Uterus (tissue), 4 donors: Measurements from ENCODE around the gene GALNT18. TPM values are rescaled to one million over a fixed set of nuclear protein-coding genes. Genes with fewer than 3 reads are reported as not detected.

Experiments
- DNase-seq, 2 donors: peaks; one replicate each; pipeline ENCODE4 v3.0.0-alpha.2; 2019 to 2020
- H3K27ac ChIP-seq, 2 donors: fragments of 200-600 bp; sonication (generic); 1 replicate in 1 of 2; 2 replicates in 1 of 2; pipeline ENCODE4 v1.5.1; 2016 to 2018
- H3K27me3 ChIP-seq, 2 donors: fragments of 200-600 bp; sonication (generic); one replicate each; pipeline ENCODE4 v1.5.1; 2018 to 2019; ENCODE audit warnings: control low read depth in 1 of 2
- H3K36me3 ChIP-seq, 2 donors: fragments of 200-600 bp; sonication (generic); one replicate each; pipeline ENCODE4 v1.5.1; 2019; ENCODE audit warnings: control low read depth in 1 of 2
- H3K4me1 ChIP-seq, 2 donors: fragments of 200-600 bp; sonication (generic); one replicate each; pipeline ENCODE4 v1.5.1; 2018 to 2019; ENCODE audit warnings: control low read depth in 1 of 2
- H3K4me3 ChIP-seq, 2 donors: fragments of 200-600 bp; sonication (generic); 1 replicate in 1 of 2; 2 replicates in 1 of 2; pipeline ENCODE4 v1.5.1; 2018 to 2019; ENCODE audit warnings: mild to moderate bottlenecking in 1 of 2
- H3K9me3 ChIP-seq, 2 donors: fragments of 200-600 bp; sonication (generic); one replicate each; pipeline ENCODE4 v1.5.1; 2019; ENCODE audit warnings: control low read depth in 1 of 2
- POLR2A ChIP-seq, 2 donors: fragments of 450-650 bp; IDR thresholded peaks; one replicate each; pipeline ENCODE4 v1.6.1; 2016; ENCODE audit warnings: antibody characterized with exemption in 2 of 2, mild to moderate bottlenecking in 1 of 2, moderate library complexity in 1 of 2
- intact Hi-C: fragments of 100-400 bp; cut with DNase I; formaldehyde crosslinking; loops from one replicate; pipeline ENCODE4 v1.15.1; 2023; ENCODE audit warnings: low total_unique reads
- total RNA-seq, 4 donors: library from RNA; depleted of rRNA in 3 of 4; stranded (reverse); fragments of >200 nt in 3 of 4; gene quantifications; one replicate each; pipeline versions ENCODE4 v1.1.0 to v1.2.4, GENCODE V29; 2014 to 2023
- TF ChIP-seq, protein P1 (sequence below), 4 experiments: fragments of 200-600 bp in 2 of 4; fragments of 450-650 bp in 2 of 4; sonication (generic) in 2 of 4; IDR thresholded peaks; one replicate each; pipeline ENCODE4 v1.5.1; 2016 to 2019; ENCODE audit warnings: antibody characterized with exemption in 4 of 4, mild to moderate bottlenecking in 2 of 4, moderate library complexity in 1 of 4
- donor health status: DM: yes; HTN: yes; CAD: no.

Gene GALNT18
- total RNA-seq, 4 donors from 2014 or later, result 21.4 to 35.1 (median 27.3) TPM

DNA sequence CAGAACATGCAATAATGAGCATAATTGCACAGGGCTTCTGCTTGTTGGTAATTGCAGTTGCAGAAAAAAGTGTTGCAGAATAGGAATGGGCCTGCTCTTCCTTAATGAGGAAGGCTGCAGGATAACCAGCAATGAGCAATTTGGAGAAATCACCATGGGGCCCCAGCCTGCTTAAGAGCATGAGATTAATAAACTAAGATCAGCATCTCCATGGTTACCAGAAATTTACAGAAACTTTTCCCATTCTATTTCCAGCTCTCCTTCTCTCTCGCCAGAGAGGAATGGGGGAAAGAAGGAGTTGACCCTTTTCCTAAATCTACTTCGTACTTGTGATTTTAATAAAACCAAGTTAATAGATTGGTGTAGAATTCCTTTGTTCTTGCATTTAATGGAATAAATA lies 187.8 kb downstream of the GALNT18 start:
- no peaks in the 10 kb centered on the region for H3K36me3 ChIP-seq
- H3K27me3 ChIP-seq, result no peaks in the 10 kb centered on the region
- H3K4me3 ChIP-seq, result no peak overlapping the region
- TF ChIP-seq, protein P1, sequence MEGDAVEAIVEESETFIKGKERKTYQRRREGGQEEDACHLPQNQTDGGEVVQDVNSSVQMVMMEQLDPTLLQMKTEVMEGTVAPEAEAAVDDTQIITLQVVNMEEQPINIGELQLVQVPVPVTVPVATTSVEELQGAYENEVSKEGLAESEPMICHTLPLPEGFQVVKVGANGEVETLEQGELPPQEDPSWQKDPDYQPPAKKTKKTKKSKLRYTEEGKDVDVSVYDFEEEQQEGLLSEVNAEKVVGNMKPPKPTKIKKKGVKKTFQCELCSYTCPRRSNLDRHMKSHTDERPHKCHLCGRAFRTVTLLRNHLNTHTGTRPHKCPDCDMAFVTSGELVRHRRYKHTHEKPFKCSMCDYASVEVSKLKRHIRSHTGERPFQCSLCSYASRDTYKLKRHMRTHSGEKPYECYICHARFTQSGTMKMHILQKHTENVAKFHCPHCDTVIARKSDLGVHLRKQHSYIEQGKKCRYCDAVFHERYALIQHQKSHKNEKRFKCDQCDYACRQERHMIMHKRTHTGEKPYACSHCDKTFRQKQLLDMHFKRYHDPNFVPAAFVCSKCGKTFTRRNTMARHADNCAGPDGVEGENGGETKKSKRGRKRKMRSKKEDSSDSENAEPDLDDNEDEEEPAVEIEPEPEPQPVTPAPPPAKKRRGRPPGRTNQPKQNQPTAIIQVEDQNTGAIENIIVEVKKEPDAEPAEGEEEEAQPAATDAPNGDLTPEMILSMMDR (IDR thresholded peaks at IDR 0.05), result no peak
- TF ChIP-seq POLR2A (IDR thresholded peaks at IDR 0.05), result no peak
- H3K9me3 ChIP-seq, result no peaks in the 10 kb centered on the region
- DNase-seq, result no peak
- peaks cover 0 to 16% of the 10 kb centered on the region in 2 donors for H3K4me1 ChIP-seq
- H3K27ac ChIP-seq, result no peak overlapping the region
- intact Hi-C loops, result no loop called here

DNA sequence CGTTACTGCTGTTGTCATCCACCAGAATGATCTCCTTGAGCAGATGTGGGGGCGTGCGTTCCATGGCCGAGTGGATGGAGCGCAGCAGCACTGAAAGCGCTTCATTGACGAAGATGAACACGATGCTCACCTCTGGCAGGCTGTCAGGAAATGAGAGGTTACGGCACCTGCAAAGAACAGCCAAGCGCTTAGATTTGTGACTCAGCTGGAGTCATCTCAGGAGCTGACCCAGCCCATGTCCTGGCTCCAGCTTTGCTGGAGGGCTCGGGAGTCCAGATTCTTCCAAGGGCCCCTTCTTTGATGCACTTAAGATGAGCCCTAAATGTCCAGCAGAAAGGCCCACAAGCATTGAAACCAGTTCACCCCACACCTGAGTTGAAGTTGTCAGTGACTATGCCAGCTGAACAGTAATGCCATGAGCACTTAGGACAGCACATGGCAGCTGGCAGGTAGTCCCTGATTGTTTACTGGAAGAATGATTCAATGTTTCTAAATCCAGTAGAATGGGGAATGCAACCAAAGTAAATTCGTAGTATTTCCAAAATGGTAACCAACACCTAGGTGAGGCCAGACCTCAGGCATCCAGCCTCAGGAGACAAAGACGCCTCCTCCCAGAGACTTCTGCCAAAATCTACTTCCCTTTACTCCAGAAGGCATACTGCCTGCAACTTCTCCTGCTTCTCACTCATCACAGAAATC lies 189.0 kb downstream of the GALNT18 start:
- Histone ChIP-seq H3K4me1 (peaks cover 0 to 16% of the 10 kb centered on the region in 2 donors), H3K27me3 (no peaks in the 10 kb centered on the region)

DNA sequence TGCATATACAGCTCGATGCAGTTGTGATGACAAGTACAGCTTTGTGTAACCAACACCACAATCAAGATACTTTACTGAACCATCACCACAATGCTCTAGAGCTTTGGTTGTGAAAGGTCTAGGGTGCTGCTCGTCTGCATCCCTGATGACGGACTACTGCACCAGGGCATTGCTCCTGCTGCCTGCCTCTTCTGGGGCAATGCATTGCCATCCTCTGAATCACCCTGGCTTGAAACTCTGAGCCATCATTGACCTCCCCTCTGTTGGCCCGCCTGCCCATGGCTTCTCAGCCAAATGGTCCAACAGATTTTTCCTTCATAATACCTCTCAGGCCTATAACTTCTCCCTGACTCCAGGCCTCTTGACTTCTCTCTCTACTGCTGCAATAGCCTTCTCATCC lies 191.4 kb downstream of the GALNT18 start:
- TF ChIP-seq, protein P1 (IDR thresholded peaks at IDR 0.05), result no peak
- no peak for TF ChIP-seq POLR2A (IDR thresholded peaks at IDR 0.05)

More for the DNA sequence above, 189.0 kb downstream of the GALNT18 start:
- H3K36me3 ChIP-seq, result no peaks in the 10 kb centered on the region
- H3K9me3 ChIP-seq, result no peaks in the 10 kb centered on the region
- TF ChIP-seq POLR2A (IDR thresholded peaks at IDR 0.05), result no peak
- TF ChIP-seq, protein P1 (IDR thresholded peaks at IDR 0.05), result no peak
- intact Hi-C loops, result no loop called here
- H3K27ac ChIP-seq, result no peak overlapping the region
- DNase-seq, result no peak
- H3K4me3 ChIP-seq, result no peak overlapping the region

DNA sequence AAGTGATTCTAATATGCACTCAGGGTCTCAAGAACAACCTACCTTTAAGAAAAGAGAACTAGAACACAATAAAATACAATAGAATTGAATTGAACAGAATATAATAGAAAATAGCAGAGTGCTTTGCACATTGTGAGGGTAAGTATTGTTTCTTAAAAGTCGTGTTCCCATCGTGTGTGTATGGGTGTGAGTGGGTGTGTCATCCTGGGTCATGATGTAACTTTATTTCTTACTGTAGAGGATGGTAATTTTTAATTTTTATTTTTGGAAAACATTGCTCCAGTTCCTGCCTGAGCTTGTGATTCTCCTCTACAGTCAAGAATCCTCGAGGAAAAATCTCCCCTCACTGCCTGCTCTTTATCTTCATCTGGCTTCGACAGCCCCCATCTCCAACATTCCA lies 193.1 kb downstream of the GALNT18 start:
- intact Hi-C loops, result no loop called here
- no peak for TF ChIP-seq POLR2A (IDR thresholded peaks at IDR 0.05)
- TF ChIP-seq, protein P1 (IDR thresholded peaks at IDR 0.05), result no peak
- no peaks in the 10 kb centered on the region for H3K27me3 ChIP-seq

More for the DNA sequence above, 191.4 kb downstream of the GALNT18 start:
- H3K9me3 ChIP-seq, result no peaks in the 10 kb centered on the region
- intact Hi-C loops, result no loop called here
- H3K27me3 ChIP-seq, result no peaks in the 10 kb centered on the region
- no peaks in the 10 kb centered on the region for H3K4me1 ChIP-seq
- H3K4me3 ChIP-seq, result no peak overlapping the region
- no peak for DNase-seq
- H3K27ac ChIP-seq, result no peak overlapping the region
- H3K36me3 ChIP-seq, result no peaks in the 10 kb centered on the region

DNA sequence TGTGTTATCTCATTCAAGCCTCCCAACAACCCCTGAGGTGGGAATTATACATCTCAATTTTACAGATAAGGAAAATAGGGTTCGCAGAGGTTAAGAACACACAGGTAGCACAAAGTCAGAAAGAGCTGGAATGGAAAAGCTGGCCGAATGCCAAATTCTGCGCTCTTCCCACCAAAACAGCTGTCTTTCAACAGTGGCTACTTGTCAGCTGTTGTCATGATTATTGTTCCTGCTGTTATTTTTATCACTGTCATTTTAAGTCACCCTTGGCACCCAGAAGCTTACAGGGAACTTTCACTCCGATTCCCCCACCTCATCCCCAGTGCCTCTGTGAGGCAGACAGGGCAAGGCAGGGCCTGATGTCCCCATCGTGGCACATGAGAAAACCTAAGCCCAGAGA lies 194.3 kb downstream of the GALNT18 start:
- DNase-seq, result no peak
- H3K4me3 ChIP-seq, result no peak overlapping the region
- H3K9me3 ChIP-seq, result no peaks in the 10 kb centered on the region
- H3K27ac ChIP-seq, result no peak overlapping the region
- no peaks in the 10 kb centered on the region for H3K36me3 ChIP-seq
- TF ChIP-seq POLR2A (IDR thresholded peaks at IDR 0.05), result no peak
- TF ChIP-seq, protein P1 (IDR thresholded peaks at IDR 0.05), result no peak
- H3K27me3 ChIP-seq, result no peaks in the 10 kb centered on the region
- no peaks in the 10 kb centered on the region for H3K4me1 ChIP-seq
- intact Hi-C loops, result no loop called here

More for the DNA sequence above, 193.1 kb downstream of the GALNT18 start:
- H3K36me3 ChIP-seq, result no peaks in the 10 kb centered on the region
- no peak overlapping the region for H3K27ac ChIP-seq
- no peaks in the 10 kb centered on the region for H3K9me3 ChIP-seq
- DNase-seq, result no peak
- H3K4me3 ChIP-seq, result no peak overlapping the region
- no peaks in the 10 kb centered on the region for H3K4me1 ChIP-seq
